Measurements from ENCODE around the gene ZNF865.
A peak's percentile ranks its signal among the peaks of the same experiment; 100 is the strongest.

Gene ZNF865

GRCh38 chr19:55626350-55626749 lies 20.9 kb downstream of the ZNF865 start:
- no peak for DNase-seq

- DNase-seq, result peak; percentile 97
Measured at GRCh38 chr19:55632463-55632834, 27.0 kb downstream of the ZNF865 start.

DNA sequence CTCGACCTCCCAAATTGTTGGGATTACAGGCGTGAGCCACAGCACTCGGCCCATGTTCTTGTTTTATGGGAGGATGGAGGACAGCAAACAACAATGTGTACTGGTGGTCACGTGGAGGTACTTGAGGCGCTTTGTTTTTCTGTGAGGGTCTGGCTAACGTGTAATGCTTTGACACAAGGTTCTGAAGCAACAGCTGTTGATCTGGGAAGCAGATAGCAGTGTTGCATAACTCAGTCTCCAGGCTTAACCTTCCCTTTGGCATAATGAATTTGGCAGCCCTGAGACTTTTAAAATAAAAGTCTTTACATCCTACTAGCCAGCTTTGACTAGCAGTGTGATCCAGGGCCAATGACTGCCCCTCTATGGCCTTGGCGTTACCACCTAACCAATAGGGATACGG lies 28.4 kb downstream of the ZNF865 start:
- no peak for DNase-seq

GRCh38 chr19:55635334-55635717 lies 29.9 kb downstream of the ZNF865 start:
- DNase-seq, result no peak

DNA sequence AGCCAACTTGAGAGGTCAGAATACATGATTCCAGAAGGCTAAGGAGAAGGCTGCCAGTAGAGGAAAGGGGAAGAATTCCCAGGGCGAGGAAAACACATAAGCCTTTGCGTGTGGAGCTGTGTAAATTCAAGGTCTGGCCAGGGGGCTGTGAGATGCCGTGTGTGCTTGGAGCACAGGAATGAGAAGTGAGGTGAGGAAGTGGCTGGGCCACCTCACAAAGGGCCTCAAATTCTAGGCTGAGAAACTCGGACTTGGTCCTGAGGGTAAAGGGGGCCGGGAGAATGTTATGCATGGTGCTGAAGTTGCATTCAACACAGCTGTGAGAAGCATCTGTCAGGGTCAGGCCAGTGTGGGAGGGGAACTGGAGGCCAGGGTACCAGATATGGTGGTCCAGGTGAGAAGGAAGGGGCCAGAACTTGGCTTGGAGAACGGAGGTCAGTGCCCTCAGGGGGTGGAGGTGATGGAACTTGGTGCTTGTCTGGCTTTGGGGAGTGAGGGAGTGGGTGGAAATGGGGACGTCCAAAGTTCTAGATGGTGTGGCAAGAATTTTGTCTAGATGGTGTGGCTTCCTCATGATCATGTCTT lies 30.5 kb downstream of the ZNF865 start:
- no peak for DNase-seq

DNA sequence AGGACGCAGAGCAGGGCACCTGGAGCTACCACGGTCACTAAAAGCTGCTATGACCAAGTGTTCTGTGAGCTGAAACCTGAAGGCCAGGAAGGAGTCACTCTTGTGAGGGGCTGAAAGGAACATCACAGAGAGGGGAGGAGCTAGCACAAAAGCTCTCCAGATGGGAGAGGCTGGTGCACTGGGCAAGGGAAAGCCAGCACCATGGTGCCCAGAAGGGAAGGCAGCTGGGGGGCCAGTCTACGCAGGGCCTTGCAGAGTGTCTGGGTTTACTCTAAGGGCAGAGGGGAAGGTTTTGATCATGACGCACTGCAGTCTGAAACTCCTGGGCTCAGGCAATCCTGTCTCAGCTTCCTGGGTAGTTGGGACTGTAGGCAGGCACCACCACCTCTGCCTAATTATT lies 31.3 kb downstream of the ZNF865 start:
- DNase-seq, result no peak

DNA sequence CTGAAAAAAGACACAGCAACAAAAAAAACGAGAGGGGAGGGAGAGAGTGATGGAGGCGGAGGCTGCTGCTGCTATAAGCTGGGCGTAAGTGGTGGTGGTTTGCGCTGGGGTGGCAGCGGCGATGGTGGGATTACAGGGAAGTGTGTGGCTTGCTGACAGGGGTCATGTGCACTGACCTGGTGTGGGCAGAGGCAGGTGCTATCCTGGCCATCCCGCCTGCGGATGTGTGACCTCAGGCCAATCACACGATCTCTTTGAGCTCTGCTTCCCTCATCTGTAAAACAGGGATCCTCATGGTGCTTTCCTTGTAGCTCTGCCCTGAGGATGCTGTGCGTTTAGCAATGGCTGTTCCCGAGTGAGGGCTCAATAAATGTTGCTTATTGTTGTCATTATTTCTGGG lies 32.1 kb downstream of the ZNF865 start:
- DNase-seq, result no peak

DNA sequence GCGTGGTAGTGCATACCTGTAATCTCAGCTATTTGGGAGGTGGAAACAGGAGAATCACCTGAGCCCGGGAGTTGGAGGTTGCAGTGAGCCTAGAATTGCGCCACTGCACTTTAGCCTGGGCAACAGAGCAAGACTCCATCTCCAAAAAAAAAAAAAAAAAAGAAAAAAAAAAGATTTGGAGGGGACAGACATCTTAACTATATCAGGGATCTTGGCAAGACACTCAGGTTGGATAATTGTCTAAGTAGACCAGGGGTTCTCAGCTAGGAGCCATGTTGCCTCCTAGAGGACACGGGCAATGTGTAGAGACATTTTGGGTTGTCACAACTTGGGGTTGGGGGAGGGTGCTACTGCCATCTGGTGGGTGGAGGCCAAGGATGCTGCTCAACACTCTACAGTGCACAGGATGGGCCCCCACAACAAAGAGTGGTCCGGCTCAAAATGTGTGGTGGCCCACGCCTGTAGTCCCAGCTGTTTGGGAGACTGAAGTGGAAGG lies 33.5 kb downstream of the ZNF865 start:
- DNase-seq, result peak; percentile 80

GRCh38 chr19:55640043-55640576 lies 34.7 kb downstream of the ZNF865 start:
- peak; percentile 70 for DNase-seq

DNA sequence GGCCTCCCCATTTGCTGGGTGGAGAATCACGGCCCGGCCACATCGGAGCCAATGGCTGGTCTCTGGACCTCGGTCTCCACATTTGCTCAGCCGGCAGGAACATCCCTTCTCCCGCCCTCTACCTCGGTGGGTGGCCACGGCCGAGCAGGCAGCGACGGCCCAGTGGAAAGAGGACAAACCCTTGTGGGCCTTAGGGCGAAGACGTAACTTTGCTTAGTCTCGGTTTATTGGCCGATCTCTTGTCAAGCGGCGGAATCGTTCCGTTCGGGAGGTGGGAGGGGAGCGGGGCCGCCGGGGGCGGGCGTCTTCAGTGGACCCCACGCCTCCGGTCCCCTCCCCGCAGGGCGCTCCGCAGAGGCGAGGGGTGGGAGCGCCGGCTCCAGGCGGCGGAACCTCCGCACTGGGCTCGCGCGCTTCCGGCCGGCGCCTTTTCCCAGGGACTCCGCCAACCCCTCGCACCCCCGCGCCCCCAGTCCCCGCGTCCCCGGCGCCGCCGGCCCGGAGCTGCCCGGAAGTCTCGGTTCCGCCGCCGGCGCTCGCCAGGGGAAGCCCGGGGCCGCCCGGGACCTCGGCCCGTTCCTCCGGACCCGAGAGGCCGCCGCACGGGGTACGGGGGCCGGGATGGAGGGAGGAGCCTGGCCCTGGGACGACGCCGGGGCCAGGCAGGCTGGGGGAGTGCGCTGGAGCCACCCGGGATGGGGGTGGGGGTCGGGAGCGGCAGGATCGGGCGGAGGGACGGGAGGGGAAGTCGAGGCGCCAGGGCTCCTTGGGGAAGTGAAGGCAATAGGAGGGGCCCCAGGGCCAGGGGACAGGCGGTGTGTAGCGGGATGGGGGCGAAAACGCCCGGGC lies 35.4 kb downstream of the ZNF865 start, which contains the start of gene ZNF580:
Gene ZNF580 (plus strand): TSS at position 426 of the 849 bp plus-strand sequence. CDS start 1,507 bp downstream, outside the sequence.
- peak; percentile 86 for DNase-seq

DNA sequence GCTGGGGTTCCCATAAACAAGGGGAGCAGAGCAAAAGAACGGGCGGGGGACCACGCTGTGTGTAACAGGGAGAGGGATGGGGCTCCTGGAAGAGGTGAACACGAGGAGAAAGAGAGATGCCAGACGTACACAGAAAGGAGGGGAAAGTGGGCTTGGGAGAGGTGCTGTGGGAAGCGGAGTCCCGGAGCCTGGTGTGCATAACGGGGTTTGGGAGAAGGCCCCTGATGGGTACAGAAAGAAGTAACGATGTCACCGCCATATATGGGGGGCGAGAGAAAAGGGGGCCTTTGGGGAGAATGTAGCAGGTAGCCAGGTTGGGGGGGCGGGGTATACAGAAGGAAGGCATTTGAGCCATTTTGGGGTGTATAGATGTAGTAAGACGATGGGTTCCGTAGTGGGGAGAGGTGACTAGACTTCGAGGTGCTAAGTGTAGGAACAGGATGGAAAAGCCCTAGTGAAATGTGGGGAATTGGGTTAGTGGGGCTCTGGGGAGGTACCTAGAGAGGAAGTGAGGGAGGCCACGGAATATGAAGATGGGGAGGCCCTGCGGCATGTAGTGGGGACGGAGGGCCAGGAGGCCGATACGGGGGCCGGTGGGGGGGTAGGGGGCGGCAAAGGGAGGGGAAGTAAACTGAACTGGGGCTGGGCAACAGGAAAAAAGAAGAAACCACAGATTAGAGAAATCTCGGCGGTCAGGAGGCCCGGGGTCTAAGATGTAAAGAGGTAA lies 36.1 kb downstream of the ZNF865 start:
- DNase-seq, result peak; percentile 64

DNA sequence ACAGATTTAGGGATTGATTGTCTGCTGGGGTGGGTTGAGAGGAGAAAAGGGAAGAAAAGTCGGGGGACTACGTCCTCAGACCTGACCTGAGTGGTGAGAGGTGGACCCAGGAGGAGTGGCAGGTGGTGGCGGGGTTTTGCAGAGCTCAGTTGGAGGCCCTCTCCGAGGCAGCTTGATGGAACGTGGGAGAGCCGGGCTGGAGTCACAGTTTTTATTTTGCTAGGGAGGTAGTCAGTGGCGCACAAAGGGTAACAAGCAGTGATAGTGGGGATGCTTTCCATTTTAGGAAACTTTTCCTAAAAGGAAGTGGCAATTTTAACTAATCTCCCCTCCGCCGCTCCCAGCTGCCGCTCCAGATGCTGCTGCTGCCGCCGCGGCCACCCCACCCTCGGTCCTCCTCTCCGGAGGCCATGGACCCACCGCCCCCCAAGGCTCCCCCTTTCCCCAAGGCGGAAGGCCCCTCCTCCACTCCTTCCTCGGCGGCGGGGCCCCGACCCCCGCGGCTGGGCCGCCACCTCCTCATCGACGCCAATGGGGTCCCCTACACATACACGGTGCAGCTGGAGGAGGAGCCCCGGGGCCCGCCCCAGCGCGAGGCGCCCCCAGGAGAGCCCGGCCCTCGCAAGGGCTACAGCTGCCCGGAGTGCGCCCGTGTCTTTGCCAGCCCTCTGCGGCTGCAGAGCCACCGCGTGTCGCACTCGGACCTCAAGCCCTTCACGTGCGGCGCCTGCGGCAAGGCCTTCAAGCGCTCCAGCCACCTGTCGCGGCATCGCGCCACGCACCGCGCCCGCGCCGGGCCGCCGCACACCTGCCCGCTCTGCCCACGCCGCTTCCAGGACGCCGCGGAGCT lies 36.9 kb downstream of the ZNF865 start:
- DNase-seq, result peak; percentile 66

GRCh38 chr19:55643003-55643886 lies 37.8 kb downstream of the ZNF865 start, which contains the start of gene ZNF581:
Gene ZNF581, plus strand, starts transcription at chr19:55643649. Its CDS starts 923 bp downstream, at chr19:55644572.
- peak; percentile 85 for DNase-seq

DNA sequence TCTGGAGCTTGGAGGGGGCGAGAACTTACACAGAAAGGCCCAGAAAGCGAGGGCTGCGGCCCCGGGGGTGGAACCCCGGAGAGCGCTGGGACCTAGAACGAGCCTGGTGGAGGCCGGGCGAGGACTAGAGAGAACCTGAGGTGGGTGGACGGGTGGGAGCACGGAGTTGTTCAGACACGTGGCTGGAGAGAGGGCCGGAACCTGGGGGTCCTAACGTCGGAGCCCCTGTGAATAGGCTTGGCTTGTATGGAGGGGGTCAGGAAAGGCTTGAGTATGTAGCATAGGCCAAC lies 38.4 kb downstream of the ZNF865 start:
- no peak for DNase-seq

- no peak for DNase-seq
Measured at GRCh38 chr19:55644191-55644833, 38.9 kb downstream of the ZNF865 start.

DNA sequence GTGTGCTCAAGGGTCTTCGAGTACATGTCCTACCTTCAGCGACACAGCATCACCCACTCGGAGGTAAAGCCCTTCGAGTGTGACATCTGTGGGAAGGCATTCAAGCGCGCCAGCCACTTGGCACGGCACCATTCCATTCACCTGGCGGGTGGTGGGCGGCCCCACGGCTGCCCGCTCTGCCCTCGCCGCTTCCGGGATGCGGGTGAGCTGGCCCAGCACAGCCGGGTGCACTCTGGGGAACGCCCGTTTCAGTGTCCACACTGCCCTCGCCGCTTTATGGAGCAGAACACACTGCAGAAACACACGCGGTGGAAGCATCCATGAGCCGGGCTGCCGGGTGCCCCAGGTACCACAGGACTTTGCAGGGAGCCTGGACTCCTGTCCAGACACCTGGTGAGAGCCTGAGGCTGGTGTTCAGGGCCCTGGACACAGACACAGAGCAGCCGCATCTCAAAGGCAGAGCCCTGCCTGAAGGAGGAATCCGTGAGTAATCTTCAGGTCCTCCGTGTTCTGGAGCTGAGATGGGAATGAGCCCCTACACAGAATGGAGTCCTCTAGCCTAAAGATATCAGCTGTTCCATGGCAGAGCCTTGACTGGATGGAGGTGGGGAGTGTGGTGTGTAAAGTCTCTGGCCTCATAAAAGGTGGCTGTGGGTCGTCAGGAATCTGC lies 39.5 kb downstream of the ZNF865 start:
- DNase-seq, result no peak

- DNase-seq, result no peak
Measured at GRCh38 chr19:55645512-55645881, 40.0 kb downstream of the ZNF865 start.

DNA sequence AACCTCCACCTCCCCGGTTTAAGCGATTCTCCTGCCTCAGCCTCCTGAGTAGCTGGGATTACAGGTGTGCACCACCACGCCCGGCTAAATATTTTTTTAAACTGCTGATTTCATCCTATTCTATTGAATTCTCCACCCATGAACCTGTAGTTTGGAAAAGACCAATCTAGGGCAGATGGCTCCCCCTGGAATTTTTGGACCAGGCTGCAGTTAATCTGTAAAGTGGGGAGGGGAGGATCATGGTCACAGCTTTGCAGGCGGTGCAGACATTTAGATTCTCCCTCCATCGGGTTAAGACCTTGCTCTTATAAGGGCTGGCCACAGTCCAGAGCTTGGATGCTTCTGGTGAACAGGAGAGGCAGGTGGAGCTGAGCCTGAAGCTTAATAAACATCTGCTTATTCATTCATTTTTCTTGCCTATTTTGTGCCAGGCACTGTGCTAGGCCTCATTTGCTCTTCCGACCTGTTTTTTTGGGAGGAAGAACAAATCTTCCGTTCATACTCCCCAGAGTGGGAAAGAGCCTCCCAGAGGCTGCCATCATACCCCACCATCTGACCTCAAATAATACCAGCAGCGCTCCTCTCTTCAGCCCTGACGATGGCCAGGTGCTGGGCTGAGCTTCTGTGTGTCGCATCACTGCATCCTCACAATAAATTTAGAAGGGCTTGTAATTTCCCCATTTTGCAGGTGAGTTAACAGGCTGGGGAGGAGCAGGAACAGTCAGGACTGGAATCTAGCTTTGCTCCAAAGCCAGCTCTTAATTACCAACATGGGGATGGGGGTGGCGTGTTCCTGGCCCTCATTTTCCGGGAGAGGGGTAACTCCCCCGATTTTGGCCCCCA lies 41.7 kb downstream of the ZNF865 start:
- peak; percentile 78 for DNase-seq

Measured in NCI-H82 (cell line).